ENCODE measurements around the gene SLC10A6. TPM values are rescaled to one million over a fixed set of nuclear protein-coding genes. Genes with fewer than 3 reads are reported as not detected.

The SLC10A6 gene
- total RNA-seq, 1 experiment from 2014 or later: not detected

DNA sequence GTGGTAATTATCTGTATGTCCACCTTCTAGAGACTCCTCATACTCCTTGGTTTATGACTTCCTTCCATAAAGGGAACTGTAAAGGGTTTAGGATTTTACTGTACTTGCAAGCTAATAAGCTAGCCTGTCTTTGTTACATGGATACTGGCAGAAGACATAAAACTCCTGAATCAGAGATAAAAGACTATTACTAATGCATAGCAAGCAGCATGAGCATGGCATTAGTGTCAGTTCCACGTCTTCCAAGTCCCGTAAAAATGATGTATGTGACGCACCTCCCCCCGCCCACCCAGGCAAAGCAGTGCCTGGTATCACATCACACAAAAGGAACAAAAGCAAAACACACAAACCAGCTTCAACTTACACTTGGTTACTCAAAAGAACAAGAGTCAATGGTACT lies 71.0 kb downstream of the SLC10A6 start:
- no peak for DNase-seq (ENCODE audit: low read depth)

DNA sequence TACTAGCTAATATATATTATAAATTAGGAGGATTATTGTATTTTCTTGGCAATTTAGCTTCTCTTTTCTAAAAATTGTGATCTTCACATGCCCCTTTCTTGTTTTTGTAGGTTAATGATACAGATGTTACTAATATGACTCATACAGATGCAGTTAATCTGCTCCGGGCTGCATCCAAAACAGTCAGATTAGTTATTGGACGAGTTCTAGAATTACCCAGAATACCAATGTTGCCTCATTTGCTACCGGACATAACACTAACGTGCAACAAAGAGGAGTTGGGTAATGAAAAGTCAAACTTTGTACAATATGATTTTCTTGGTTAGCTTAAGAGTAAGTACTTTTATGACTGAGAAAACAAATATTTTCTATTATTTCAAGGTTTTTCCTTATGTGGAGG lies 74.1 kb downstream of the SLC10A6 start:
- DNase-seq (ENCODE audit: low read depth): no peak

Other genes starting within 250 kb of the SLC10A6 start
- gene C4orf36, start 43.0 kb upstream of the SLC10A6 start, total RNA-seq (2014; rRNA removed): 0.06 TPM in 1 of 2 replicates, not detected in the other
- gene AFF1, start 85.6 kb upstream of the SLC10A6 start, total RNA-seq (2014; rRNA removed): 3.8 and 7.1 TPM in 2 replicates